Esophagus (tissue), 2 donors: ENCODE results near the gene BARX2. TPM values are rescaled to one million over a fixed set of nuclear protein-coding genes. Genes with fewer than 3 reads are reported as not detected.

ENCODE experiments used
- H3K27ac ChIP-seq, 2 donors: one replicate each; pipeline ENCODE4 v1.5.1; 2013; ENCODE audit warnings: low read depth in 2 of 2, mild to moderate bottlenecking in 2 of 2, inconsistent platforms in 1 of 2, low read length in 1 of 2, moderate library complexity in 1 of 2
- H3K27me3 ChIP-seq, 2 donors: one replicate each; pipeline ENCODE4 v1.6.1; 2013; ENCODE audit warnings: low read length in 2 of 2, control low read depth in 1 of 2, mild to moderate bottlenecking in 1 of 2; ENCODE audit not compliant: insufficient read depth in 2 of 2, control insufficient read depth in 1 of 2
- H3K36me3 ChIP-seq, 2 donors: one replicate each; pipeline ENCODE4 v1.6.1; 2013; ENCODE audit warnings: low read length in 1 of 2; ENCODE audit not compliant: control insufficient read depth in 2 of 2, insufficient read depth in 2 of 2
- H3K4me1 ChIP-seq, 2 donors: one replicate each; pipeline ENCODE4 v1.6.1; 2013; ENCODE audit warnings: low read length in 1 of 2; ENCODE audit not compliant: control insufficient read depth in 2 of 2, insufficient read depth in 2 of 2
- H3K4me3 ChIP-seq, 2 donors: one replicate each; pipeline ENCODE4 v1.5.1; 2013; ENCODE audit warnings: low read length in 2 of 2, mild to moderate bottlenecking in 2 of 2, low read depth in 1 of 2, moderate library complexity in 1 of 2
- H3K9me3 ChIP-seq, 2 donors: one replicate each; pipeline ENCODE4 v1.6.1; 2013; ENCODE audit warnings: mild to moderate bottlenecking in 2 of 2, low read depth in 1 of 2, low read length in 1 of 2, moderate library complexity in 1 of 2; ENCODE audit not compliant: control insufficient read depth in 2 of 2, insufficient read depth in 1 of 2
- WGBS, 2 donors: extraction: QIAGEN DNeasy Blood & Tissue Kit; methylation state at CpG; one replicate each; pipeline ENCODE4 v1.1.7; 2013; 5-methylcytosine and 5-hydroxymethylcytosine counted together
- polyA plus RNA-seq, 2 donors: library from polyadenylated mRNA; stranded (reverse); fragments of 200-250 nt; gene quantifications; one replicate each; pipeline ENCODE4 v1.2.3, GENCODE V29; 2013
- donor health status: healthy with polysubstance abuse.
- donor health status: Bipolar disorder and iron deficiency.

BARX2 gene
- polyA plus RNA-seq, 2 donors: 85.2 to 102 TPM

- Histone ChIP-seq H3K4me1 (no peaks in the 10 kb centered on the region), H3K9me3 (no peaks in the 10 kb centered on the region), H3K27ac (no peak overlapping the region), H3K4me3 (no peak overlapping the region), H3K36me3 (peaks cover 0 to 4% of the 10 kb centered on the region in 2 donors), H3K27me3 (no peaks in the 10 kb centered on the region)
- WGBS, 2 donors: 50 to 56% methylated on average over 3 of the region's 3 CpGs
Measured at GRCh38 chr11:129426776-129427175, 51.1 kb downstream of the BARX2 start.

- no peaks in the 10 kb centered on the region for H3K4me1 ChIP-seq
- no peaks in the 10 kb centered on the region for H3K27me3 ChIP-seq
- no peak overlapping the region for H3K27ac ChIP-seq
- WGBS, 2 donors: 50 to 51% methylated on average over 3 of the region's 3 CpGs
- no peak overlapping the region for H3K4me3 ChIP-seq
- no peaks in the 10 kb centered on the region for H3K9me3 ChIP-seq
- H3K36me3 ChIP-seq: peaks cover 0 to 4% of the 10 kb centered on the region in 2 donors
Measured at GRCh38 chr11:129427376-129427775, 51.7 kb downstream of the BARX2 start.

- H3K27ac ChIP-seq: no peak overlapping the region
- no peak overlapping the region for H3K4me3 ChIP-seq
- H3K4me1 ChIP-seq: no peaks in the 10 kb centered on the region
- H3K9me3 ChIP-seq: no peaks in the 10 kb centered on the region
- WGBS, 2 donors: 57 to 59% methylated on average over 5 of the region's 5 CpGs
- H3K27me3 ChIP-seq: no peaks in the 10 kb centered on the region
- peaks cover 0 to 4% of the 10 kb centered on the region in 2 donors for H3K36me3 ChIP-seq
Measured at GRCh38 chr11:129427816-129428406, 52.3 kb downstream of the BARX2 start.

GRCh38 chr11:129428557-129428956, 52.9 kb downstream of the BARX2 start:
- WGBS, 2 donors: 83 to 84% methylated on average over 9 of the region's 9 CpGs
- Histone ChIP-seq H3K4me3 (no peak overlapping the region), H3K4me1 (no peaks in the 10 kb centered on the region), H3K27ac (no peak overlapping the region), H3K9me3 (no peaks in the 10 kb centered on the region), H3K27me3 (no peaks in the 10 kb centered on the region), H3K36me3 (peaks cover 0 to 4% of the 10 kb centered on the region in 2 donors)

- Histone ChIP-seq H3K4me1 (no peaks in the 10 kb centered on the region), H3K27ac (no peak overlapping the region), H3K27me3 (no peaks in the 10 kb centered on the region), H3K9me3 (peaks cover 0 to 2% of the 10 kb centered on the region in 2 donors), H3K4me3 (no peak overlapping the region), H3K36me3 (peaks cover 0 to 23% of the 10 kb centered on the region in 2 donors)
- 58 to 60% methylated on average over 4 of the region's 4 CpGs for WGBS, 2 donors
Measured at GRCh38 chr11:129434641-129435498, 59.2 kb downstream of the BARX2 start.

- Histone ChIP-seq H3K36me3 (peaks cover 0 to 23% of the 10 kb centered on the region in 2 donors), H3K27ac (no peak overlapping the region)
- 82 to 85% methylated on average over 7 of the region's 7 CpGs for WGBS, 2 donors
Measured at GRCh38 chr11:129435499-129436245, 60.0 kb downstream of the BARX2 start.

GRCh38 chr11:129436573-129436972, 60.9 kb downstream of the BARX2 start:
- Histone ChIP-seq H3K9me3 (peaks cover 0 to 2% of the 10 kb centered on the region in 2 donors), H3K4me3 (no peak overlapping the region), H3K36me3 (peaks cover 0 to 23% of the 10 kb centered on the region in 2 donors), H3K27me3 (no peaks in the 10 kb centered on the region), H3K27ac (no peak overlapping the region), H3K4me1 (peaks cover 0 to 2% of the 10 kb centered on the region in 2 donors)
- 86 to 88% methylated on average over 18 of the region's 18 CpGs for WGBS, 2 donors

More at GRCh38 chr11:129435499-129436245, 60.0 kb downstream of the BARX2 start:
- Histone ChIP-seq H3K27me3 (no peaks in the 10 kb centered on the region), H3K4me3 (no peak overlapping the region), H3K9me3 (peaks cover 0 to 2% of the 10 kb centered on the region in 2 donors), H3K4me1 (peaks cover 0 to 2% of the 10 kb centered on the region in 2 donors)

- H3K4me3 ChIP-seq: no peak overlapping the region
- H3K36me3 ChIP-seq: peaks cover 0 to 27% of the 10 kb centered on the region in 2 donors
- H3K9me3 ChIP-seq: peaks cover 0 to 2% of the 10 kb centered on the region in 2 donors
- H3K27me3 ChIP-seq: no peaks in the 10 kb centered on the region
- WGBS, 2 donors: 39% methylated on average over 8 of the region's 8 CpGs
- peak overlapping the region in 1 of 2 donors; percentile 47 for H3K27ac ChIP-seq
- H3K4me1 ChIP-seq: peaks cover 0 to 2% of the 10 kb centered on the region in 2 donors
Measured at GRCh38 chr11:129440028-129440713, 64.5 kb downstream of the BARX2 start.

- 79 to 82% methylated on average over 7 of the region's 7 CpGs for WGBS, 2 donors
- Histone ChIP-seq H3K9me3 (no peaks in the 10 kb centered on the region), H3K36me3 (peaks cover 0 to 19% of the 10 kb centered on the region in 2 donors), H3K27ac (no peak overlapping the region), H3K4me3 (no peak overlapping the region), H3K27me3 (no peaks in the 10 kb centered on the region), H3K4me1 (peaks cover 0 to 2% of the 10 kb centered on the region in 2 donors)
Measured at GRCh38 chr11:129442171-129442570, 66.5 kb downstream of the BARX2 start.
